ENCODE measurements around the gene PTPRD. TPM values are rescaled to one million over a fixed set of nuclear protein-coding genes. Genes with fewer than 3 reads are reported as not detected.
"Not testable (repeated sequence)": the region's sequence is repeated elsewhere in the genome, so short reads cannot be mapped to it uniquely, and the experiment has no call there.

PTPRD gene
- total RNA-seq, 1 experiment from 2014 or later = 79.4 TPM

DNA sequence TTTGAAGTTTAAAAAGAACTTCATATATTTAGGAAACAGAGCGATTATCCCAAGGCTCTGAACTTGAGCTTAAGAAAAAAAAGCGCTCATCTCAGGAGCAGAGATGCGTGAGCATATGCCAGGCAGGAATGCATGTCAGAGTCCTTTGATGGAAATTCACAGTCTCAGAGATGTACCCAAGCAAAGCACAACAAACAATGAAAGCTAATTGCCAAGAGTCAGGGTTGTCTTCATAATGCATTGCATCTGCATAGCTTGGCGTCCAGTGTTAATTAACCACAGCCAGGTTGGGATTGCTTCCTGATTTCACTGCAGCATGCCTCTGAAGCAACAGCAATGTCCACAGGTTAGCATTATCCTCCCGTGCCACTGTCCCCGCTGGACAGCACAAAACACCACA is 1906.3 kb downstream of the PTPRD start:
- no peaks in the 10 kb centered on the region for H3K9me3 ChIP-seq (replicated peaks)
- H3K4me3 ChIP-seq = no peak overlapping the region
- no peak overlapping the region for H3K27ac ChIP-seq
- H3K4me1 ChIP-seq = no peaks in the 10 kb centered on the region
- H3K36me3 ChIP-seq = no peaks in the 10 kb centered on the region; the same call in 1 of the 2 replicates
- no peaks in the 10 kb centered on the region for H3K27me3 ChIP-seq
- no peak for DNase-seq

DNA sequence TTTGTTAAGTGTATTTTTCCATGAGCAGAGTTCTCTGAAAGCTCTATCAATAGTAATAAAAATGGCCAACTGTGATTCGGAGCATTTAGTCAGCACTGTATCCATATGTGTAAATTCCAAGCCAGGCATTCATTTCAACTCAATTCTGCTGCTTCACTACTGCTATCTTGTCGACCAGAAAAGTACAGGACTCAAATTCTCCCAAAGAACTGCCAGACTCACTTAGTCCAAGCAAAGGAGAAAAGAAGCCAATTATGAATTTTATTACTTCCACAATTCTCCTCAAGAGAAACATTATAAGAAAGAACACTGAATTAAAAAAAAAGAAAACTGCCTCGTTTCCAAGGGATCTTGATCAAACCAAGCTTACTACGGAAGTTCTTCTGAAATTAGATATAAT is 1906.9 kb downstream of the PTPRD start:
- no peak for DNase-seq
- no peak overlapping the region for H3K27ac ChIP-seq
- no peaks in the 10 kb centered on the region; the same call in 1 of the 2 replicates for H3K36me3 ChIP-seq
- no peak overlapping the region for H3K4me3 ChIP-seq
- H3K9me3 ChIP-seq (replicated peaks) = no peaks in the 10 kb centered on the region
- H3K4me1 ChIP-seq = no peaks in the 10 kb centered on the region
- H3K27me3 ChIP-seq = no peaks in the 10 kb centered on the region

DNA sequence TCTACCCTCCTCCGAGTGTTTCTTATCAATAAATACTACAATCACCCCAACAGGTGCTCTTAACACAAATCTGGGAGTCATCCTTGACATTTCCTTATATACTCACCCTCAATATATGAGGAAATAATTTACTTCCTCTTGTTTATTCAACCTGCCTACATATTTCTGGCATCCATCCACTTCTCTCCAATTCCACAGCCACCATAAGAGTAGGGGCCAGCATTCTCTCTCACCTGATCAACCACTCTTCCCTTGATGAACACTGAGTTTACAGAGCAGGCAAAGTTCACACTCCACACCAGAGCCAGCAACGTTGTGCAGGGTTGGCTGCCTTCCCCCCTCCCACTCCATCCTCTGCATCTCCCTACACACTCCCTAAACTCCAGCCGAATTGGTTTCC is 1908.9 kb downstream of the PTPRD start:
- Histone ChIP-seq H3K27me3 (no peaks in the 10 kb centered on the region), H3K4me1 (no peaks in the 10 kb centered on the region), H3K9me3 (replicated peaks) (no peaks in the 10 kb centered on the region), H3K4me3 (no peak overlapping the region), H3K27ac (no peak overlapping the region), H3K36me3 (no peaks in the 10 kb centered on the region; the same call in 1 of the 2 replicates)
- DNase-seq = no peak

DNA sequence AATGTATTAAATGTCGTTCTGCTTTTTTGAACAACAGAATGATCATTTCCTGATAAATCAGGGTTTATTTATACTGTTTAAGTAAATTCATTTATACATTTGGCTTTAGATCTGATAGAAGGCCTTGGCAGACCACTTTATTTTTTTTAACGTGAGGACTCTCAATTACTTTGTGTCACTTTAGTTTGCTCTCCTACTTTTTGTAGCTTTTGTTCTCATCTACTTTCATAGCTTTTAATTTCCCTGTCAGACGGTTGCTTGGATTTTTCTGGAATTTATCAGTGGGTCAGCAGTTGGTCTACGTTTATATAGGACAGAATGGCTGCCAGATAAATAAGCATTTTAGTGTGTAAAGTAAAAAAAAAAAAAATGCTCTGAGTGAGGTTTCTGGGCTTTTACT is 1910.9 kb downstream of the PTPRD start:
- no peaks in the 10 kb centered on the region for H3K9me3 ChIP-seq (replicated peaks)
- H3K36me3 ChIP-seq = no peaks in the 10 kb centered on the region; the same call in 1 of the 2 replicates
- H3K27ac ChIP-seq = no peak overlapping the region
- H3K4me3 ChIP-seq = no peak overlapping the region
- no peaks in the 10 kb centered on the region for H3K27me3 ChIP-seq
- H3K4me1 ChIP-seq = no peaks in the 10 kb centered on the region
- DNase-seq = no peak

DNA sequence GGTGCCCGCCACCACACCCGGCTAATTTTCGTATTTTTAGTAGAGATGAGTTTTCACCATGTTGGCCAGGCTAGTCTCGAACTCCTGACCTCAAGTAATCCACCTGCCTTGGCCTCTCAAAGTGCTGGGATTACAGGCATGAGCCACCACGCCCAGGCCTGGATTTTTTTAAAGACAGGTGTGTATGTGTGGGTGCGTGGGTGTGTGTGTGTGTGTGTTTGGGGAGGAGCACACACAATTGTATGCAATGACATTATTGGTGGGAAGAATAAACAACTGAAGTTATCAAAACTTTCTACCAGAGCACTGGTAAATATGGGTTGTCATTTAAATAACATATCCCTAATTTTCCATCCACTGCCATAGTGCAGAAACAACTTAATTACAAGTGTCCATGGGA is 1915.2 kb downstream of the PTPRD start:
- DNase-seq; H3K27me3 ChIP-seq; H3K27ac ChIP-seq; H3K9me3 ChIP-seq (replicated peaks); H3K36me3 ChIP-seq; H3K4me3 ChIP-seq; H3K4me1 ChIP-seq: not testable (repeated sequence)

DNA sequence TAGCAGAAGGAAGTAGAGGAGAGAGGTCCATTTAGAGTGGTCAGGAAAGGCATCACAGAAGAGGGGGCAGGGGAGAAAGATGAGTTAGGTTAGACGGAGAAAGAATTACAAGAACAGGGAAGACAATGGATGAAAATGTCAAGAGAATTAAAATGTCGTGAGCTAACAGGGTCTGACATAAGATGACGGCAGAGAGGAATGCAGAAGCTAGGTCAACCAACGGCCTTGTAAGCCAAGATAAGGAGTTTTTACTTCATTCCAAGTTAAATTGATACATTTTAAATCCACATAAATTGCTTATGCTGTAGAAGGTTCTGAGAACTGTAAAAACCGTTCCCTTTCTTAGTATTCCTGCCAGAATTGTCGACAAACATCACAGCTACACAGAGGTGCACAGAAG is 1916.3 kb downstream of the PTPRD start:
- Histone ChIP-seq H3K4me3 (no peak overlapping the region), H3K27ac (no peak overlapping the region)

DNA sequence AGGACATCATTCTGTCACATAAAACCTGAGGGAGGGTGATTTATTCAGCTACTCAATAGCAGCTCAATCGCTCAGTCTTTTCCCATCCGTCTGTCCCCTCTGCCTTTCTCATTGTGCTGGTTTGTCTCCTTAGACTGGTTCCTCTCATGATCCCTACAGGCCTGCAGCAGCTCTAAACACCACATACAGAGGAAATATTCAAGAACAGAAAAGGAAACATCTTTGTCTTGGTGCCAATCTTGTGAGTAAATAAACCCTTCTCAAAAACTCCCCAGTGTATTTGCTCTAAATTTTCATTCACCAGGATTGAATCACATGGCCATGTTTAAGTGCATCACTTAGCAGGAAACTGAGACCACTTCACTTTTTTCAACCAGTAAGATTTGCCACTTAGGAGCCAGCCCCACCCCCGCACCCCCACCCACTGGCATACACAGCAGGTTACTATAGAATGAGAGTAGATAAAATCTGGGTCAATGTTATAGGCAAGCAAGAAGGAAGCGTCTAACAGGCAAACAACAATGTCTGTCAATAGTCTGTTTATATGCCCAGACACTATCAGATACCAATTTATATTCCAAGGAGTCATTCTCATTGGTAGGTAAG is 1917.7 kb downstream of the PTPRD start:
- H3K4me1 ChIP-seq = no peaks in the 10 kb centered on the region
- H3K9me3 ChIP-seq (replicated peaks) = no peaks in the 10 kb centered on the region
- H3K36me3 ChIP-seq = no peaks in the 10 kb centered on the region
- no peak overlapping the region for H3K27ac ChIP-seq
- H3K27me3 ChIP-seq = no peaks in the 10 kb centered on the region
- no peak overlapping the region for H3K4me3 ChIP-seq
- no peak for DNase-seq

More for the DNA sequence above, 1916.3 kb downstream of the PTPRD start:
- no peaks in the 10 kb centered on the region for H3K9me3 ChIP-seq (replicated peaks)
- no peaks in the 10 kb centered on the region for H3K27me3 ChIP-seq
- no peaks in the 10 kb centered on the region for H3K4me1 ChIP-seq
- H3K36me3 ChIP-seq = no peaks in the 10 kb centered on the region
- no peak for DNase-seq

DNA sequence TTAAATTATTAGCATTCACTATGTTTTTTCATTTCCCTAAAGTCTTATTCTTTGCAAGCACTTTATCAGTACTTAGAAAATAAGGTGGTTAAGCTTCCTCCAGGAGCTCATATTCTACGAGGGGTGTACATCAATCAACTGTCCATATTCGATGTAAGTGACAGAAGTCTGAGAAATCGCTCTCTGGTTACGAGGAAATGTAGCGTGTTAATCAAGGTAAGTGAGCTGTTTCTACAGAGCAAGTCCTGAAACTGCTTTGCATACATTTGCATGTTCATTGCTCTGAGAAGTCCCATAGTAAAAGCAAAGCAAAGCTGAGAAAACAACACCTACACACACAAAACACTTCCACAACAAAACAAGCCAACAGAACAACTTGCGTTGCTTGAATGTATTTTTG is 1919.3 kb downstream of the PTPRD start:
- Histone ChIP-seq H3K27ac (no peak overlapping the region), H3K4me1 (no peaks in the 10 kb centered on the region), H3K36me3 (no peaks in the 10 kb centered on the region), H3K27me3 (no peaks in the 10 kb centered on the region), H3K9me3 (replicated peaks) (no peaks in the 10 kb centered on the region), H3K4me3 (no peak overlapping the region)
- DNase-seq = no peak

DNA sequence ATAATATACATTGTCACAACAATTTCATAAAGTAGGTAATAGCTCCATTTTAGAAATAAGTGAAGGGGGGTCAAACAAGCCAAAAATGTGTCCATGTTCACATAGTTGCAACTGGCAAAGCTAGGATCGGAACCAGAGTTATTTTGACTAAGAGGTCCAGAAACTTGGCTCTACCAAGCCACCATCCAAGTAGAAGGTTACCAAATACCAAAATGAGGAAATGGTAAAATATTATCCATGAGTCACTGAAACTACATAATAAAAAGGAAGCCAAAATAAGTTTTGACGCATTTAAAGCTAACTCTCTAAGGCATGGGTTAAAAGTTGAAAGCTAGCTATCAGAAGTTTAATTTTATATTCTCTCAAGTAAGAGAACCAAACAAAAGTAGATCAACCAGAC is 1926.3 kb downstream of the PTPRD start:
- Histone ChIP-seq H3K9me3 (replicated peaks) (no peaks in the 10 kb centered on the region), H3K27ac (no peak overlapping the region), H3K27me3 (no peaks in the 10 kb centered on the region), H3K36me3 (no peaks in the 10 kb centered on the region; the same call in 1 of the 2 replicates), H3K4me1 (no peaks in the 10 kb centered on the region), H3K4me3 (no peak overlapping the region)
- DNase-seq = no peak

DNA sequence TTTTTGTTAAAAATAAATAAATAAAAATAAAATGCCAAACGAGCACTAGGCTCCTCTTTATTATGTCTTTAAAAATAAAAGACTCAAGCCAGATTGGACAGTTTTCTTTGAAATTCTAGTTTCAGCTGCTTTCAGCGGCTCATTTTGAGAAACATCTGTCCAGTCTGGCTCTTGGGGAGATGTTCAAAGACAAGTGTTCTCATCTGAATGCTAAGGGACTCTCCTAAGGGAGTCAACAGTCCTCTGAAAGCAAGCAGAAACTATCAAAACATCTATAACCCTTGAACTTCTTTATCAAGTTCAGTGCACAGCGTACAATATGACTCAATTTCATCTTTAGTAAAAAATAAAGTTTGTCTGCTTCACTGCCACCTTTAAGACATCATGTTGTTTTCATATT is 1927.0 kb downstream of the PTPRD start:
- H3K4me1 ChIP-seq = no peaks in the 10 kb centered on the region
- no peak overlapping the region for H3K4me3 ChIP-seq
- H3K27ac ChIP-seq = no peak overlapping the region
- no peaks in the 10 kb centered on the region for H3K27me3 ChIP-seq
- no peaks in the 10 kb centered on the region for H3K9me3 ChIP-seq (replicated peaks)
- DNase-seq = no peak
- no peaks in the 10 kb centered on the region; the same call in 1 of the 2 replicates for H3K36me3 ChIP-seq

DNA sequence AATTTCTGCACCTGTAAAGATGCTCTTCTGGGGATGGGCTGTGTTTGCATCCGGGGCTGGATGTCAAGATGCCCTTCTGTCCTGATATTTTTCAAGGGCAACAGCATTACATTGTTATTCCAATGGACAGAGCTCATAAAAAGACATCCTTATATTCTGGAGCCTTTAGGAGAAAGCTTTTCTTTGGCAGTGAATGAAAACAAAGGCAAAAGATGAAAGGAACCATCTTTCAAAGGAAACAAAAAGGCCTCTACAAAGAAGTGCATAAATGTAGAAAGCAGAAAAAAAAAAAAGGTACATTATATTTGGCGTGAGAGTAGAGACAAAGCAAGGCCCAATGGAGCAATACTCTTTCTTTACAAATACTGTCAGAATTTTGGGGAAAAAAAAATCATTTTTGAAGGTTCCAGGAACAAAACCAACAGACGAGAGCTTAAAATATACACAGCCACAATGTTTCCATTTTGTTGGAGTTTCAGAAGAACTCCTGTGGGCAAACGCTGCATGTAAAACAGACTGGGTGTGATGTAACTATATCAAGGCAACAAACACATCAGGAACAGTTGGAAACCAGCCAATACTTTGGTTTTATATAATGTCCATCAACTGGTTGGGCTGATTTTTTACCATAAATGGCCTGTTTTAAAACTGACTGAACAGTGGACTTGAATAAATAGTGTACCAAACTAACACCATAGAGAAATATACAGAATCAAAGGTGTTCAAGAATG is 1927.7 kb downstream of the PTPRD start:
- no peak for DNase-seq
- H3K27me3 ChIP-seq = no peaks in the 10 kb centered on the region
- H3K9me3 ChIP-seq (replicated peaks) = no peaks in the 10 kb centered on the region
- H3K4me1 ChIP-seq = no peaks in the 10 kb centered on the region
- no peak overlapping the region for H3K4me3 ChIP-seq
- H3K27ac ChIP-seq = no peak overlapping the region
- no peaks in the 10 kb centered on the region; the same call in 1 of the 2 replicates for H3K36me3 ChIP-seq

DNA sequence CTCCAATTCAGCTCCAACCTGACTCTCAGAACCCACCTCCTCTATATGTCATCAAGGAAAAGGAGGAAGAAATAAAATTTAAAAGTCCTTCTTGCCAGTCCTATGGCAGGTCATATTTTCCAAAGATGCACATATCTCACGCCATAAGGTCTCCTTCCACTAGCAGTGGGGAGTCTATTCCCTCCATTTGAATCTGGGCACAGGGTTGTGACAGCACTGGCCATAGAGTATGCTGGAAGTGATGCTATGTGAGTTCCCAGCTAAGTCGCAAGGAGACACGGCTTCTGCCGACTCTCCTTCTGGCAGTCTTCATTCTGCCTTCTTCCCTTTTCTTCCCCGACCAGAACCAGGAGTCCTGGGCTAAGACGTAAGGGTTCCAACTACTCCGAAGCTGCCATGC is 1929.3 kb downstream of the PTPRD start:
- H3K36me3 ChIP-seq = no peaks in the 10 kb centered on the region; the same call in 1 of the 2 replicates
- no peaks in the 10 kb centered on the region for H3K27me3 ChIP-seq
- no peak overlapping the region for H3K27ac ChIP-seq
- no peak for DNase-seq
- H3K4me3 ChIP-seq = no peak overlapping the region
- no peaks in the 10 kb centered on the region for H3K9me3 ChIP-seq (replicated peaks)
- H3K4me1 ChIP-seq = peaks cover 5% of the 10 kb centered on the region

DNA sequence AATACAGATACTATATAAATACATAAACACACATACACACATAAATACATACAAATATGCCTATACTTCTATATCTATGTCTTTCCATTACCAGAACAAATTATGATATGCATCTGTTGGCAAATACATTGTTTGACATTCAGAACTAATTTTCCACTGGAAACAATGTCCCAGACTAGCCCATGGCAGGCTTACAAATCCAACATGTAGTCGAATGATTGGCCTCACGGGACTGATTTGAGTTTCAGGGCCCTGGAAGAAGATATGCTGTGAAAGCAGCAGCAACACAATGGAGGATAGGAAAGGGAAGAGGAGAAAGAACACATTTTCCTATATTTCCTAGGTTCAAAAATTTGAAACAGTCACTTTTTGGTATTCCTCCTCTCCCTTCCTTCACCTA is 1932.1 kb downstream of the PTPRD start:
- Histone ChIP-seq H3K36me3 (no peaks in the 10 kb centered on the region; the same call in 1 of the 2 replicates), H3K4me3 (no peak overlapping the region), H3K27ac (no peak overlapping the region), H3K9me3 (replicated peaks) (no peaks in the 10 kb centered on the region), H3K27me3 (no peaks in the 10 kb centered on the region), H3K4me1 (peaks cover 6% of the 10 kb centered on the region)
- no peak for DNase-seq

DNA sequence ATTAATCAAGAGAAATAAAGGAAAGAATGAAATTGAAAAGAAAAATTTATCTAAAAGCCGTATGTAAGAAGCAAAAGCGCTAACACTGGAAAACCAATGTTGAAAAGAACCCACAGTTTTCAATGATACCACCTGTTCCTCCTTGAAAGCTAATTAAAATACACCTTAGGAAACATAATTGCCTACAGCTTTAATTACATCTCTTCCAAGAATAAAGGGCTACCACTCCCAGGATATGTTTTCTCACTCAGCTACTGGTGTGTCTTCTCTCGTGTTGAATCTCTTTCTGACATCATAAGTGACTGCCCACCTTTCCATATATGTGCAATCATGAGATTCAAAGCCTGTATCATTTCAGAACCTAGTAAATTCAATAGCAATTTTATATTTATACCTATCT is 1932.6 kb downstream of the PTPRD start:
- Histone ChIP-seq H3K36me3 (no peaks in the 10 kb centered on the region; the same call in 1 of the 2 replicates), H3K9me3 (replicated peaks) (no peaks in the 10 kb centered on the region), H3K27me3 (no peaks in the 10 kb centered on the region), H3K27ac (no peak overlapping the region), H3K4me1 (peaks cover 6% of the 10 kb centered on the region), H3K4me3 (no peak overlapping the region)
- DNase-seq = no peak

DNA sequence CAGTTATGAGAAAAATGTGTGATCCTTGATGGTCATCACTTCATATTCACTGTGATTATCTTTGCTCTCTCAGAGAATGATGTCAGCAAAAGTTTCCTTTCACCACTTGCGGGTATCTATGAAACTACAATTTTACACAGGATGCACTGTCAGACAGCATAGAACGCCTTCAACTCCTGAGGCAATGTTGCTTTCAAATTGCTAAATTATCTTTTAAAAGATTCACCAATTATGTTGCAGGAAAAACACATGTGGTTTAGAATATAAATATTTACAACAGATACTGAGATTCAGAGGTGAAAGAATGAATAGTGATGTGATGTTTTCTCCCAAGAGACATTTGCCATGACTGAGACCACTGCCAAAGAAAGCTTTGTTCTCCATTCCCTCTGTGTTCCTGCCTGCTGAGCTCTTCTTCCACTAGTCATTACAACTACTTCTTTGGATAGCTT is 1933.4 kb downstream of the PTPRD start:
- H3K27ac ChIP-seq = no peak overlapping the region
- no peak overlapping the region for H3K4me3 ChIP-seq
- H3K4me1 ChIP-seq = peaks cover 6% of the 10 kb centered on the region
- no peaks in the 10 kb centered on the region; the same call in 1 of the 2 replicates for H3K36me3 ChIP-seq
- no peaks in the 10 kb centered on the region for H3K27me3 ChIP-seq
- no peaks in the 10 kb centered on the region for H3K9me3 ChIP-seq (replicated peaks)
- peak in 1 of 2 experiments; percentile 37 for DNase-seq
